Chondrocyte (in vitro differentiated cells): ENCODE data around the gene CEMP1. TPM values are rescaled to one million over a fixed set of nuclear protein-coding genes. Genes with fewer than 3 reads are reported as not detected.

Experiments used
- DNase-seq: peaks from one replicate; pipeline ENCODE4 v3.0.0; 2021; ENCODE audit warnings: mixed read lengths, low spot score
- H3K27ac Mint-ChIP-seq: one replicate; pipeline ENCODE4 v1.8.0; 2021; ENCODE audit warnings: mild to moderate bottlenecking, moderate library complexity, mixed read lengths; ENCODE audit not compliant: unreplicated experiment
- H3K27me3 Mint-ChIP-seq: 2 replicates; pipeline ENCODE4 v1.8.0; 2021; ENCODE audit warnings: low read depth, mixed read lengths
- H3K36me3 Mint-ChIP-seq: 2 replicates; pipeline ENCODE4 v1.8.0; 2021; ENCODE audit warnings: low read depth, mixed read lengths
- H3K4me1 Mint-ChIP-seq: 2 replicates; pipeline ENCODE4 v1.8.0; 2021; ENCODE audit warnings: low read depth, mild to moderate bottlenecking, mixed read lengths
- H3K4me3 Mint-ChIP-seq: one replicate; pipeline ENCODE4 v1.8.0; 2021; ENCODE audit warnings: mild to moderate bottlenecking, moderate library complexity, mixed read lengths; ENCODE audit not compliant: unreplicated experiment
- H3K9me3 Mint-ChIP-seq: 2 replicates; pipeline ENCODE4 v1.8.0; 2021; ENCODE audit warnings: low read depth, mixed read lengths
- CTCF ChIP-seq: fragments of 200-600 bp; sonication (generic); IDR thresholded peaks from 2 replicates; pipeline ENCODE4 v1.5.0; 2021; ENCODE audit warnings: antibody characterized with exemption, mild to moderate bottlenecking, moderate library complexity
- total RNA-seq: library from RNA; stranded (reverse); gene quantifications from 3 replicates; pipeline ENCODE4 v1.2.1, GENCODE V29; 2021

Gene CEMP1
- total RNA-seq, 1 donor from 2014 or later: not detected

- Mint-ChIP-seq H3K27ac (no peak overlapping the region), H3K4me3 (no peak overlapping the region), H3K9me3 (no peaks in the 10 kb centered on the region), H3K4me1 (peaks cover 15% of the 10 kb centered on the region), H3K27me3 (no peaks in the 10 kb centered on the region), H3K36me3 (peaks cover 9% of the 10 kb centered on the region)
- TF ChIP-seq CTCF: no peak
- DNase-seq: no peak
Observed at GRCh38 chr16:2524339-2524938, 6.8 kb downstream of the CEMP1 start.

- Mint-ChIP-seq H3K4me3 (no peak overlapping the region), H3K4me1 (peaks cover 19% of the 10 kb centered on the region), H3K27me3 (no peaks in the 10 kb centered on the region), H3K9me3 (no peaks in the 10 kb centered on the region), H3K36me3 (peaks cover 9% of the 10 kb centered on the region), H3K27ac (no peak overlapping the region)
- DNase-seq: no peak
- TF ChIP-seq CTCF: no peak
Observed at GRCh38 chr16:2523801-2524231, 7.4 kb downstream of the CEMP1 start.

GRCh38 chr16:2520784-2521531 is 10.2 kb downstream of the CEMP1 start:
- no peaks in the 10 kb centered on the region for H3K27me3 Mint-ChIP-seq
- H3K9me3 Mint-ChIP-seq: no peaks in the 10 kb centered on the region
- H3K27ac Mint-ChIP-seq: peak overlapping the region; percentile 93
- H3K4me3 Mint-ChIP-seq: peak overlapping the region; percentile 78
- H3K36me3 Mint-ChIP-seq: peaks cover 12% of the 10 kb centered on the region
- TF ChIP-seq CTCF: no peak
- H3K4me1 Mint-ChIP-seq: peaks cover 40% of the 10 kb centered on the region
- no peak for DNase-seq

DNA sequence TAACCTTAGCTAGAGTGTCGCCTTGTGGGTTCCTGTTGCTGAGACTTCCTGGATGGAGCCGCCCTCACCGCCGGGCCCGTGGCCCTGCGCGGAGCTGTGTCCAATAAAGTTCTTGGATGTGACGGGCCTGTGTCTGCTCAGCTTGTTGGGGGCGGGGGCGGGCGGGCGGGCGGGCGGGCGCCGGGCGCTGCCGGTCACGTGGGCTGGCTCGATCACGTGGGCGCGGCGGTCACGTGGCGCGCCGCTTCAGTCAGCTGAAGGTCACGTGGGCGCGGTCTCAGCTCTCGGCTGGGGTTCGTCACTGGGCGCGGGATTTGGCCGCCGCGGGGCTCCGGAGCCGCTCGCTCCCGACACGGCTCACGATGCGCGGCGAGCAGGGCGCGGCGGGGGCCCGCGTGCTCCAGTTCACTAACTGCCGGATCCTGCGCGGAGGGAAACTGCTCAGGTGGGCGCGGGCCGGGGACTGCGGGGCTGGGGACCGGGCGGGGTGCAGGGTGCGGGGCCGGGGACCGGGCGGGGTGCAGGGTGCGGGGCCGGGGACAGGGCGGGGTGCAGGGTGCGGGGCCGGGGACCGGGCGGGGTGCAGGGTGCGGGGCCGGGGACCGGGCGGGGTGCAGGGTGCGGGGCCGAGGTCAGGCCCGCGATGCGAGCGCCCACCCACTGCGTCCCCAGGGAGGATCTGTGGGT is 11.0 kb downstream of the CEMP1 start, which contains the start of gene AMDHD2:
TSS of gene AMDHD2 (plus strand) at position 275 of the 687 bp plus-strand sequence. CDS start at position 363, 88 bp downstream.
- no peak for TF ChIP-seq CTCF
- Mint-ChIP-seq H3K27me3 (no peaks in the 10 kb centered on the region), H3K36me3 (peaks cover 12% of the 10 kb centered on the region), H3K4me1 (peaks cover 47% of the 10 kb centered on the region), H3K27ac (peak within 1 kb of the TSS; percentile 98), H3K4me3 (peak within 1 kb of the TSS; percentile 78), H3K9me3 (no peaks in the 10 kb centered on the region)
- peak; percentile 95 for DNase-seq

- Mint-ChIP-seq H3K4me1 (peaks cover 51% of the 10 kb centered on the region), H3K27ac (peak overlapping the region; percentile 98), H3K36me3 (peaks cover 12% of the 10 kb centered on the region), H3K9me3 (no peaks in the 10 kb centered on the region), H3K4me3 (peak overlapping the region; percentile 71), H3K27me3 (no peaks in the 10 kb centered on the region)
- no peak for DNase-seq
- TF ChIP-seq CTCF: no peak
Observed at GRCh38 chr16:2519711-2520080, 11.5 kb downstream of the CEMP1 start.
